Prostate gland (tissue), 2 donors: ENCODE data around the gene GCGR. TPM values are rescaled to one million over a fixed set of nuclear protein-coding genes. Genes with fewer than 3 reads are reported as not detected.

ENCODE experiments used
- DNase-seq: peaks from one replicate; pipeline ENCODE4 v3.0.0-alpha.2; 2019; ENCODE audit warnings: low spot score
- H3K27ac ChIP-seq, 2 donors: fragments of 200-600 bp; sonication (generic); 2 replicates each; pipeline ENCODE4 v1.5.1; 2017 to 2019
- H3K27me3 ChIP-seq: fragments of 200-600 bp; sonication (generic); replicated peaks from 2 replicates; pipeline ENCODE4 v1.5.1; 2019; ENCODE audit not compliant: insufficient read depth
- H3K36me3 ChIP-seq, 2 donors: fragments of 200-600 bp; sonication (generic); 1 replicate in 1 of 2; 2 replicates in 1 of 2; pipeline versions ENCODE4 v1.5.1 to v1.8.1; 2017 to 2019
- H3K4me1 ChIP-seq: fragments of 200-600 bp; sonication (generic); replicated peaks from 2 replicates; pipeline ENCODE4 v1.5.1; 2019
- H3K4me3 ChIP-seq, 2 donors: fragments of 200-600 bp; sonication (generic); 2 replicates each; pipeline ENCODE4 v1.5.1; 2017 to 2019
- H3K9me3 ChIP-seq: fragments of 200-600 bp; sonication (generic); 2 replicates; pipeline ENCODE4 v1.5.1; 2017
- CTCF ChIP-seq, 4 experiments: fragments of 200-600 bp in 2 of 4; fragments of 450-650 bp in 2 of 4; sonication (generic) in 2 of 4; IDR thresholded peaks; 1 replicate in 3 of 4; 2 replicates in 1 of 4; pipeline ENCODE4 v1.5.1; 2016 to 2019; ENCODE audit warnings: antibody characterized with exemption in 4 of 4, mild to moderate bottlenecking in 2 of 4, moderate library complexity in 2 of 4
- POLR2A ChIP-seq: fragments of 450-650 bp; IDR thresholded peaks from one replicate; pipeline ENCODE4 v1.6.1; 2016; ENCODE audit warnings: antibody characterized with exemption, mild to moderate bottlenecking
- POLR2AphosphoS5 ChIP-seq: sonication (generic); formaldehyde crosslinking; IDR thresholded peaks from one replicate; pipeline ENCODE4 v1.6.1; 2017; ENCODE audit warnings: antibody characterized with exemption
- WGBS: methylation state at CpG from one replicate; pipeline ENCODE4 v1.1.5; 2018; 5-methylcytosine and 5-hydroxymethylcytosine counted together
- intact Hi-C: fragments of 100-400 bp; cut with DNase I; formaldehyde crosslinking; loops from one replicate; pipeline ENCODE4 v1.14.2; 2022
- total RNA-seq, 2 donors: library from RNA; depleted of rRNA; stranded (reverse); fragments of >200 nt; gene quantifications; one replicate each; pipeline ENCODE4 v1.1.0, GENCODE V29; 2016

The GCGR gene
- total RNA-seq, 2 donors from 2014 or later, result 0.97 TPM; not detected in 1

- TF ChIP-seq CTCF (IDR thresholded peaks at IDR 0.05) (peak in 2 of 4 experiments; percentile 22 to 54), POLR2AphosphoS5 (peak; percentile 99), POLR2A (peak; percentile 96)
- Histone ChIP-seq H3K4me3 (peak overlapping the region; percentile 62 to 76), H3K36me3 (no peaks in the 10 kb centered on the region), H3K4me1 (peaks cover 16% of the 10 kb centered on the region), H3K9me3 (no peaks in the 10 kb centered on the region), H3K27ac (peak overlapping the region; percentile 91), H3K27me3 (no peaks in the 10 kb centered on the region)
- peak; percentile 100 for DNase-seq
- intact Hi-C loops, result loop anchor here (1.0 kb wide), 1 partner anchor 10 kb away; the partner anchor contains the start of gene ARHGDIA
- WGBS, result under 1% methylated on average over 74 of the region's 74 CpGs
These were observed 57.0 kb downstream of the GCGR start for GRCh38 chr17:81860756-81861568.

- DNase-seq, result no peak
- H3K9me3 ChIP-seq, result no peaks in the 10 kb centered on the region
- H3K27ac ChIP-seq, result no peak overlapping the region
- no peak overlapping the region for H3K4me3 ChIP-seq
- no peaks in the 10 kb centered on the region for H3K27me3 ChIP-seq
- intact Hi-C loops, result no loop called here
- peaks cover 16% of the 10 kb centered on the region for H3K4me1 ChIP-seq
- no peaks in the 10 kb centered on the region for H3K36me3 ChIP-seq
- TF ChIP-seq CTCF (IDR thresholded peaks at IDR 0.05) (no peak), POLR2A (no peak), POLR2AphosphoS5 (no peak)
- 78% methylated on average over 6 of the region's 6 CpGs for WGBS
These were observed 59.2 kb downstream of the GCGR start for GRCh38 chr17:81863123-81863675.

Other genes with a start within 250 kb of the GCGR start
- gene NPLOC4, start 167.0 kb upstream of the GCGR start, total RNA-seq, result 10 to 100 TPM; 40.1 to 84.8 TPM
- 1 to 10 TPM; 2.5 to 2.9 TPM for gene TSPAN10, start 167.0 kb upstream of the GCGR start, total RNA-seq
- gene PDE6G, start 147.6 kb upstream of the GCGR start, total RNA-seq, result not detected
- 10 to 100 TPM; 52.5 to 59.2 TPM for gene OXLD1, start 137.5 kb upstream of the GCGR start, total RNA-seq
- gene CCDC137, start 137.4 kb upstream of the GCGR start, total RNA-seq, result 10 to 100 TPM; 18.5 to 27.7 TPM
- 10 to 100 TPM; 27.9 to 49.5 TPM for gene ARL16, start 120.4 kb upstream of the GCGR start, total RNA-seq
- 100 to 1,000 TPM; 102 to 167 TPM for gene HGS, start 120.1 kb upstream of the GCGR start, total RNA-seq
- 10 to 100 TPM; 53.4 to 63.5 TPM for gene MRPL12, start 100.8 kb upstream of the GCGR start, total RNA-seq
- gene SLC25A10, start 91.9 kb upstream of the GCGR start, total RNA-seq, result 10 to 100 TPM; 39.1 to 39.4 TPM
- 100 to 1,000 TPM in 1 of 2 donors, 10 to 100 TPM in 1; 83.6 to 150 TPM for gene MCRIP1, start 29.1 kb downstream of the GCGR start, total RNA-seq
- 1 to 10 TPM in 1 of 2 donors, not detected in 1; 1.6 TPM for gene PPP1R27, start 30.9 kb downstream of the GCGR start, total RNA-seq
- 1,000 to 10,000 TPM in 1 of 2 donors, 100 to 1,000 TPM in 1; 509 to 2,101 TPM for gene P4HB, start 56.4 kb downstream of the GCGR start, total RNA-seq
- 100 to 1,000 TPM; 193 to 274 TPM for gene ARHGDIA, start 67.2 kb downstream of the GCGR start, total RNA-seq
- gene ALYREF, start 87.4 kb downstream of the GCGR start, total RNA-seq, result 100 to 1,000 TPM in 1 of 2 donors, 10 to 100 TPM in 1; 83.9 to 108 TPM
- 100 to 1,000 TPM; 128 to 278 TPM for gene ANAPC11, start 87.6 kb downstream of the GCGR start, total RNA-seq
- 10 to 100 TPM in 1 of 2 donors, 1 to 10 TPM in 1; 9.8 to 10.9 TPM for gene NPB, start 98.1 kb downstream of the GCGR start, total RNA-seq
- 10 to 100 TPM; 51.4 to 69.2 TPM for gene PCYT2, start 107.2 kb downstream of the GCGR start, total RNA-seq
- gene SIRT7, start 114.0 kb downstream of the GCGR start, total RNA-seq, result 10 to 100 TPM; 22.4 to 39.9 TPM
- 10 to 100 TPM; 11.3 to 27.7 TPM for gene MAFG, start 123.6 kb downstream of the GCGR start, total RNA-seq
- gene PYCR1, start 133.2 kb downstream of the GCGR start, total RNA-seq, result 10 to 100 TPM; 35.0 to 91.2 TPM
- under 1 TPM in 1 of 2 donors, not detected in 1; 0.14 TPM for gene MYADML2, start 143.1 kb downstream of the GCGR start, total RNA-seq
- gene NOTUM, start 157.0 kb downstream of the GCGR start, total RNA-seq, result 1 to 10 TPM in 1 of 2 donors, under 1 TPM in 1; 0.50 to 8.3 TPM
- 10 to 100 TPM; 30.7 to 39.7 TPM for gene ASPSCR1, start 173.5 kb downstream of the GCGR start, total RNA-seq
- gene CENPX, start 218.7 kb downstream of the GCGR start, total RNA-seq, result 100 to 1,000 TPM in 1 of 2 donors, 10 to 100 TPM in 1; 84.9 to 263 TPM
- 10 to 100 TPM; 22.2 to 24.1 TPM for gene LRRC45, start 219.2 kb downstream of the GCGR start, total RNA-seq
- gene RAC3, start 227.5 kb downstream of the GCGR start, total RNA-seq, result 10 to 100 TPM; 41.8 to 93.9 TPM
- gene DCXR, start 233.5 kb downstream of the GCGR start, total RNA-seq, result 100 to 1,000 TPM; 235 to 744 TPM
- 10 to 100 TPM; 48.8 to 92.7 TPM for gene RFNG, start 247.7 kb downstream of the GCGR start, total RNA-seq
- 100 to 1,000 TPM; 163 to 182 TPM for gene GPS1, start 247.7 kb downstream of the GCGR start, total RNA-seq